GM21526 (cell line): ENCODE measurements around the gene FBXL14.

Source experiments
- ATAC-seq: cut with Tn5 transposase; IDR thresholded peaks from one replicate; pipeline ENCODE4 v1.9.1; 2021; ENCODE audit warnings: moderate library complexity; ENCODE audit not compliant: unreplicated experiment, low FRiP score

FBXL14 gene

GRCh38 chr12:1595690-1596347, 1.4 kb upstream of the FBXL14 start:
- ATAC-seq: no peak

DNA sequence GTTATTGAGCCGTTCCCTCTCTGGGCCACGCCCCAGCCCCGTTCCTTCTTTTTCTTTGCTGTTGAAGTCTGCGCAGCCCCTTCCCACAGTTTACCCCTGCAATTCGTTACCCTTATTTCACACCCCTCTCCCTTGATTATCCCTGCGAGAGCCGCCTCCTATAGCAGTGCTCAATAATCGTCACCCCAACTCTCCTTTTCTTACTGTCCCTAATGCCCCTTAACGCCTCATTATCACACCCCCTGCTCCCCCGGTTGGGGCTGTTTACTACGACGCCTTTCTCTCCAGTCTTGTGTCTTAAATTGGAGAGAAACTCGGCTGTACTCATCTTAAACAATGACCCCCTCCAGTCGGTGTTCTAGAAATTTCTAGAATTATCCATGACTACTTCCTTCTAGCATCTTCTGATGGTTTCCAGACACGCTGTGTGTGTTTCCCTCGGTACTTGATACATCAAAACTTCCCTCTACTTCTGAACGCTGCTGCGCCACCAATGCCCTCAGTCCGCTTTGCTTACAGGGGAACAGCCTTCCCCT, 713 bp upstream of the FBXL14 start:
- peak; percentile 0 for ATAC-seq

- peak; percentile 32 for ATAC-seq
Measured at GRCh38 chr12:1594006-1594260, 448 bp downstream of the FBXL14 start.

GRCh38 chr12:1593174-1594005, 991 bp downstream of the FBXL14 start:
- peak; percentile 28 for ATAC-seq

- ATAC-seq: peak; percentile 27
Measured at GRCh38 chr12:1592444-1593173, 1.8 kb downstream of the FBXL14 start.

GRCh38 chr12:1591543-1591942, 2.8 kb downstream of the FBXL14 start:
- ATAC-seq: no peak

GRCh38 chr12:1591034-1591433, 3.3 kb downstream of the FBXL14 start:
- ATAC-seq: no peak

DNA sequence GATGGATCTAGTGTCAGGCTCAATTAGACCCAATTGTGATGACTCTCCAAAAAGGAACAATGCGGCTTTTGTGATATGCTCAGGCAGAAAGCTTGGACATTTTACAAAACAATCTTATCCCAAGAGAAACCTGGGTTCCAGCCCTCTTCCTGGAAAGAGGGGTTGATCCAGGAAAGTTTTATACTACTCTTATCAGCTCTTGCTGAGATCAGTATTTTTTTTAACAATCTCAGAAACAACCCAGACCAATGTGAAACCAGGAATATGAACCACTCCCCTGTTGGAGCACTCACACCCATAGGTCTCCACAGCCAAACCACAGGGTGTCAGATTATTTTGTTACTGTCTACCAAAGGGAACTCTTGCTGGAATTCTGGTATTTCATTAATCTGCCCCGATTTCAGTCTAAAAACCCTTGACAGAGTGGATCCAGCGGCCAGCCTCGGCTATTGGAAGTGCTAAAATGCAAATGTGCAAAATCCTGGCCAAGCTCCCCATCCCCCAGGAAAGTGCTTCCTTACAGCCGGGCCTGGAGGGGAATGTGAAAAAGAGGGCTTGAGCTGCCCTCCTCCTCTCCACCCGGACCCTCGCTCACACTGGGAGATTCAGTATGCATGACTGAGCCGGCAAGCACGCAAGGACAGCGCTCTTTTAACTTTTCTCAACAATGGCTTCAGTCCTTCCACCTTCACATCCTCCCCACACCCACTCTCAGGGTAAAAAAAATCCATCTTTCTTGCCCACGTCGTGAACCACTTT, 4.0 kb downstream of the FBXL14 start:
- ATAC-seq: no peak

DNA sequence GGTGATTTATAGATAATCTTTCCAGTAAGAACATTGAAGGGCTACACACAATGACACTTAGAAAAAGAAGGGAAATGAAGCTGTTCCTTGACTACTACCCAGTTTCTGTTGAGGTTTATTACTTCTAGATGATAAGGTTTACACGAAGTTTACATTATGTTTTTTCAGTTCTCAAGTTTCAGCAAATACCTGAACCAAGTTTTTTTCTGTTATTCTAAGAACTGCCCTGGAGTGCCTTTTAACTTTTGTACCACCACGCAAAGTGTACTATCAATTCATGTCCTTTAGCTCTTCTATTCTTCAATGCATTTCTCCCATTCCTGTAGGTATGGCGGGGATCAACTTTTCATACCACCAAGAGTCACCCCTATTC, 5.8 kb downstream of the FBXL14 start:
- no peak for ATAC-seq

DNA sequence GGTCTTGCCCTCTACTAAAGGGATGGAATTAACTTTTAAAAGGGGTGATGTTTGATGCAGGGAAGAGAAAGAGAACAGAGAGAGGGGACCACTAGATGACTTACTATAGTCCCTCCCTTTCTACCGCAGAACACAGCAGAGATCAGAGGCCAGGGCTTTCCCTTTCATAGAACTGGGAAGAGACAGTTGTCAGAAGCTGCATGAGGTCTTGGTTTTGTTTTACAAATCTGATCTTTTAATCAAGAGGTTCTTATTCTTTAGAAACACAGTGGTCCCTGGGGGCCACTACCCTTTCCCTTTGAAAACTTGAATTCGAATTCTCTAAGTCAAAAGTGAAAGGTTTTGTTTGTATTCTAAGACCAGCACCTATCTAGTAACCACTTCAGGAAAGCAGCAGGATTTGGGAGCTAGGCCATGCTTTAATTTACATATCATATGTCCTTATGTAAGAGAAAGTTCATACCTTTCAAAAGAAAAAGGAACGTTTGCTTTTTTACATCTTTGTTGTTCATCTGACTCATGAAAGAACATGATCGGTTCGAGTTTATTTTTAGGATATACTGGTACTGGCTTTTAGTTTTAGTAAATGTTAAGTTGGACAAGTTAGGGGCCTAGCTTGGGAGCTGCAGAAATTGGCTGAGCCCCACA, 6.3 kb downstream of the FBXL14 start:
- no peak for ATAC-seq

DNA sequence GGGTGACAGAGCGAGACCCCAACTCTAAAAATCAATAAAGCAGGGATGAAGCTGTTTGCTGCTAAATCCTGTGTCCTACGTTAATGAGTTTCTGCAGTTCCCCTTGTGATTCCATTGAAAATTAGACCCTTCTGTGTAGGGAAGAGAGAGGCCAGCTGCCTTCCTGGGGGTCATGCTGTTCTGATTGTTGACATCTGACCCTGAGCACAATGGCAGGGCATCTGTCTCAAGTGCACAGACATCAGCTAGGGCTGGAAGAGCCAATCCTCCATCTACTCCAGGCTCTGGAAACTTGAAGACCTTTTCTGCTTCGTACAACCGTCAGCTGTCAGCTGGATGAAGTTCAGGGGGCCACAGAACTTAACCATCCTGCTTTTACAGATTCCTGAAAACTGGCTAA, 10.1 kb downstream of the FBXL14 start:
- ATAC-seq: no peak

GRCh38 chr12:1583421-1584078, 10.8 kb downstream of the FBXL14 start:
- peak; percentile 45 for ATAC-seq

- no peak for ATAC-seq
Measured at GRCh38 chr12:1582709-1583050, 11.7 kb downstream of the FBXL14 start.

DNA sequence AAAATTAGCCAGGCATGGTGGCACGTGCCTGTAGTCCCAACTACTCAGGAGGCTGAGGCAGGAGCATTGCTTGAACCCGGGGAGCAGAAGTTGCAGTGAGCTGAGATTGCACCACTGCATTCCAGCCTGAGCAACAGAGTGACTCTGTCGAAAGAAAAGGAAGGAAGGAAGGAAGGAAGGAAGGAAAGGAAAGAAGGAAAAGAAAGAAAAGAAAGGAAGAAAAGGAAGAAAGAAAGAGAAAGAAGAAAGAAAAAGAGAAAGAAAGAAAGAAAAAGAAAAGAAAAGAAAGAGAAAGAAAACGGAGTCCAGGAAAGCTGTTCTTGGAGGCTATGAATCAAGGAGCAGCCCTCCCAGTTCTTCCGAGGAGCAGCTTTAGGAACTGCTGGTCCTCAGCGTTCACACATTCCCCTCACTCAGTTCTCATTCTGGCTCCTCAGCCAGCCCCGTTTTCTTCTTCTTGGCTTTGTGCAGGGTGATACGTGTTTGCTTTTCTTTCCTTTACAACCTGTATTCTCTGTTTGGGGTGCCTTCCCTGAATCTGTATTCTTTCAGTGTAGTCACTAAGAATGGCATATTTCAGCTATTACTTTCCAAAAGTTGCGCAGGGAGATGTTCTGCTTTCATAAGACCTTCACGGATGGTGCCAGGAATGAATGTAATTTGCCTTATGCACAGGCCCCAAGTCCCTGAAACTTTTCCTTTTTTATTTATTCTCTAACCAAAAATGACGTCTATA, 12.2 kb downstream of the FBXL14 start:
- ATAC-seq: no peak

DNA sequence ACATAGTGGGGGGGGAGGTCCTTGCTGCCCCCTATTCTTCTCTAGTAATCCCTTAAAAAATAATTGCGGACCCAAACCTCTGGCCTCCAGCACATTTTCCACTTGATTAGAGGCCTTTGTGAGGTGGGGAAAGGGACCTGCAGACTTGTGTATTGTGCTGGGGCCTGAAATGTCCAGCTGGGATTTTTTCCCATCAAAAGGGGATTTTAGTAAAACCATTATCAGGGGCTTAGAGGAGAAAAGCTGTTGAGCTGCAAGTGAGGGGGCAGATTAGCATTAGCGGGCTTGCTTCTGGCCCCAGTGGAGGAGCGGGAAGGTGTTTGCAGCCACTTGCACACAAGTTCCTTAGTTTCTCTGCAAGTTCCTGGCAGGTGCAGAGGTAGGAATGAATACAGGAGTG, 13.9 kb downstream of the FBXL14 start:
- ATAC-seq: no peak

DNA sequence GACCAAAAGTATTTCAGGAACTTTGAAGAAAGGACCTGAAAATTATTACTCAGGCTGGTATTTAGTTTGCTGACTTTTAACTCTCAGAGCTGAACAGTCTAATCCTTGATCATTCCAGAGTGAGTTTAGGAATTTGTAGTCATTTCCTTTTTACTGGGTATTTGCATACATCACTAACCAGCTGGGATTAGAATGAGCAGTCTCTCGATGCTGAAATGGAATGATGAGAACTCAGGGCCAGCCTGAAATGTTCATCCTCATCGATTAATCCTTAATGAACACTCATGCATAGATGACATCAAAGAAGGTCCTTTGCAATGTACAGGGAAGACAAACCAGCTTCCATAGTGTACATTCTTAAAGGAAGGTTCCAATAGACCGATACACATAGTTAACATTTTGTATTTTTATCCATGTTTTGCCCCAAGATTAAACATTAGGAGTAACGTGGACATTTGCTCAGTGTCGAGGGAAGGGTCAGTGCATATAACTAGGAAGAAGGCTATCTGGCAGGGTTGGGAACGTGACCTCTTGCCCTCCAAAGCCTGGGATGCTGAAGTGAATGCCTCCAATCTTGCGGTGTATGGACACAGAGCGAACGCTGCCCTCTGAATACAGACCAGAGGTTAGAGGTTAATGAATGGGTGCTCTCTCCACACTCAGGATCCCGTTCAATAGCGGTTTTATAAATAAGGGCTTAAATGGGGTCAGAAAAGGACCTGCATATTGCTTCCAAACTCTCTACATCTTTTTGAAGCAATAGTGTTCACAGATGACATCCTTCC, 14.5 kb downstream of the FBXL14 start:
- ATAC-seq: no peak

DNA sequence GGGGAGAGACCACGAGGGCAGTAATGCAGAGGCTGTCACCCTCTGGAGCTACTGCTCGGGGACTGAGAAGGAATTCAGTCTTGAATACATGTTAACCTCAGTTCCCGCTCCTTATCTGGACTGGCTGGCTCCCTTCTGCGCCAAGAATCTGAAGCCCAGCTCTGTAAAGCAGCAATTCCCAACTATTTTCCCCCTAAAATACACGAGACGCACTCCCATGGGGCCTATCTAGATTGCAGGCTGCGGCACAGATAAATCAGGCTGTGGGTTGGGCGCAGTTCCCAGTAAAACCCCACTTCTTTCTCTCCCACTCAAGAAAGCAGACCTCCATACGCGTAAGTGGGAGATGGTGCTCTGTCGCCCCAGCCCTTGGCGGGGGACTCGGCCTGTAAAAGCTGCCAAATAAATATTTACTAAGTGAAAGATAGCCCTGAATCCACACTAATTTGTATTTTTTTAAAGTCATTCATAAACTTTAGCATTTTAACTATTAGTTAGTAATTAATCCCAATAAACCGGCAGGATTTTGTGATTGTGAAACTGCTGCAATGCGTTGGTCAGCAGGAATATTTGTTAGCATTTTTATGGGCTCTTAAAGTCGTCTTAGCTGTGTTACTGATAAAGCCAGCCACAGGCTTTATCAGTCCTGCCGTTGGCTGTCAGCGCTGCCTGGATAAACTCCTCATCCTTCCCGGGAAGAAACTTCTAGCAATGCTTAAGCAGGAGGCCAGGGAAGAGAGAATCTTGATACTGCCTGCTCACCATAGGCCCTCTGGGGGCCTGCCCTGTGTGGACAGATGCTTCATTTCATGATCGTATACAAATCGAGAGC, 17.8 kb downstream of the FBXL14 start:
- no peak for ATAC-seq
